Measurements from ENCODE around the gene TAF1C. TPM values are rescaled to one million over a fixed set of nuclear protein-coding genes. Genes with fewer than 3 reads are reported as not detected.

Gene TAF1C
- total RNA-seq, 6 donors from 2014 or later, result 23.2 to 227 (median 65.0) TPM

GRCh38 chr16:84175350-84176081, 11.3 kb downstream of the TAF1C start:
- Histone ChIP-seq H3K36me3 (peaks cover 12 to 28% (median 24%) of the 10 kb centered on the region in 4 donors), H3K27me3 (no peaks in the 10 kb centered on the region), H3K9me3 (no peaks in the 10 kb centered on the region), H3K4me1 (peaks cover 29 to 56% (median 33%) of the 10 kb centered on the region in 4 donors), H3K27ac (peak overlapping the region; percentile 76 to 89 (median 88)), H3K4me3 (no peak overlapping the region)
- peak; percentile 64 to 80 for ATAC-seq (ENCODE audit: low FRiP score in 2 of 2)
- TF ChIP-seq POLR2AphosphoS5 (IDR thresholded peaks at IDR 0.05) (no peak), EP300 (IDR thresholded peaks at IDR 0.05) (no peak), POLR2A (IDR thresholded peaks at IDR 0.05) (no peak), CTCF (IDR thresholded peaks at IDR 0.05) (peak; percentile 58 to 92 (median 86))
- 30 to 35% methylated on average over 8 to 10 of the region's 10 CpGs for WGBS, 2 donors
- peak in 1 of 2 donors; percentile 68 for DNase-seq

- no peaks in the 10 kb centered on the region for H3K9me3 ChIP-seq
- H3K27ac ChIP-seq, result no peak overlapping the region
- no peak for TF ChIP-seq EP300 (IDR thresholded peaks at IDR 0.05)
- TF ChIP-seq POLR2A (IDR thresholded peaks at IDR 0.05), result no peak
- TF ChIP-seq POLR2AphosphoS5 (IDR thresholded peaks at IDR 0.05), result no peak
- no peak for TF ChIP-seq CTCF (IDR thresholded peaks at IDR 0.05)
- peaks cover 6 to 16% (median 13%) of the 10 kb centered on the region in 4 donors for H3K36me3 ChIP-seq
- DNase-seq (no peak), ATAC-seq (ENCODE audit: low FRiP score in 2 of 2) (no peak)
- H3K27me3 ChIP-seq, result no peaks in the 10 kb centered on the region
- H3K4me3 ChIP-seq, result no peak overlapping the region
- H3K4me1 ChIP-seq, result peaks cover 29 to 45% (median 33%) of the 10 kb centered on the region in 4 donors
- 76 to 85% methylated on average over 11 of the region's 11 CpGs for WGBS, 2 donors
Measured at GRCh38 chr16:84174396-84174795, 12.5 kb downstream of the TAF1C start.

GRCh38 chr16:84169765-84170310, 17.0 kb downstream of the TAF1C start:
- Histone ChIP-seq H3K27ac (no peak overlapping the region), H3K4me1 (peaks cover 0 to 1% (median under 1%) of the 10 kb centered on the region in 4 donors), H3K4me3 (no peak overlapping the region), H3K27me3 (no peaks in the 10 kb centered on the region), H3K9me3 (no peaks in the 10 kb centered on the region), H3K36me3 (no peaks in the 10 kb centered on the region)
- no peak for TF ChIP-seq CTCF (IDR thresholded peaks at IDR 0.05)
- no peak for TF ChIP-seq POLR2A (IDR thresholded peaks at IDR 0.05)
- TF ChIP-seq EP300 (IDR thresholded peaks at IDR 0.05), result no peak
- no peak for TF ChIP-seq POLR2AphosphoS5 (IDR thresholded peaks at IDR 0.05)
- no peak for DNase-seq
- WGBS, 2 donors, result 68 to 82% methylated on average over 11 of the region's 11 CpGs
- no peak for ATAC-seq (ENCODE audit: low FRiP score in 2 of 2)

GRCh38 chr16:84166796-84167695, 19.8 kb downstream of the TAF1C start:
- no peaks in the 10 kb centered on the region for H3K27me3 ChIP-seq
- no peak for TF ChIP-seq CTCF (IDR thresholded peaks at IDR 0.05)
- no peak for TF ChIP-seq EP300 (IDR thresholded peaks at IDR 0.05)
- TF ChIP-seq POLR2A (IDR thresholded peaks at IDR 0.05), result no peak
- TF ChIP-seq POLR2AphosphoS5 (IDR thresholded peaks at IDR 0.05), result no peak

More at GRCh38 chr16:84166796-84167695, 19.8 kb downstream of the TAF1C start:
- Histone ChIP-seq H3K9me3 (no peaks in the 10 kb centered on the region), H3K36me3 (no peaks in the 10 kb centered on the region), H3K4me1 (no peaks in the 10 kb centered on the region), H3K4me3 (no peak overlapping the region), H3K27ac (no peak overlapping the region)
- DNase-seq (no peak), ATAC-seq (ENCODE audit: low FRiP score in 2 of 2) (no peak)
- WGBS, 2 donors, result 83% methylated on average over 11 to 13 of the region's 13 CpGs
